Lower lobe of right lung (tissue), 2 donors: Measurements from ENCODE around the gene VAMP8. TPM values are rescaled to one million over a fixed set of nuclear protein-coding genes. Genes with fewer than 3 reads are reported as not detected.

ENCODE experiments used
- ATAC-seq, 2 donors: fragments of 200-7000 bp; cut with Tn5 transposase; one replicate each; pipeline ENCODE4 v1.9.1; 2020 to 2022; ENCODE audit warnings: mild to moderate bottlenecking in 2 of 2, moderate library complexity in 2 of 2
- DNase-seq: peaks from one replicate; pipeline ENCODE4 v3.0.0-alpha.2; 2020
- H3K27ac ChIP-seq: fragments of 200-600 bp; one replicate; pipeline ENCODE4 v1.8.0; 2022
- H3K27me3 ChIP-seq: fragments of 200-600 bp; one replicate; pipeline ENCODE4 v1.8.0; 2022; ENCODE audit warnings: low read depth
- H3K36me3 ChIP-seq: fragments of 200-600 bp; one replicate; pipeline ENCODE4 v1.8.0; 2022; ENCODE audit warnings: mild to moderate bottlenecking
- H3K4me1 ChIP-seq: fragments of 200-600 bp; one replicate; pipeline ENCODE4 v1.8.0; 2022
- H3K4me3 ChIP-seq: fragments of 200-600 bp; one replicate; pipeline ENCODE4 v1.8.0; 2022; ENCODE audit warnings: mild to moderate bottlenecking
- H3K9me3 ChIP-seq: fragments of 200-600 bp; one replicate; pipeline ENCODE4 v1.8.0; 2022
- intact Hi-C: fragments of 100-400 bp; cut with DNase I; formaldehyde crosslinking; loops from one replicate; pipeline ENCODE4 v1.11.0; 2022
- total RNA-seq: library from RNA; stranded (reverse); fragmentation: NEBNext Ultra II Directional; extraction: Animal tissue kit (Norgen Biotek cat#: 25700); gene quantifications from one replicate; pipeline ENCODE4 v1.2.1, GENCODE V29; 2021
- TF ChIP-seq, protein P1 (sequence below): fragments of 200-600 bp; IDR thresholded peaks from one replicate; pipeline ENCODE4 v1.8.0; 2022; ENCODE audit warnings: antibody characterized with exemption, mild to moderate bottlenecking
- donor health status: DM: no; HTN: yes; CAD: no; lungs with severe emphysema.

The VAMP8 gene
- total RNA-seq, 1 donor from 2014 or later = 272 TPM

- Histone ChIP-seq H3K36me3 (peaks cover 90% of the 10 kb centered on the region), H3K9me3 (no peaks in the 10 kb centered on the region)
- intact Hi-C loops = no loop called here
Measured at GRCh38 chr2:85545780-85546240, 31.6 kb upstream of the VAMP8 start.

DNA sequence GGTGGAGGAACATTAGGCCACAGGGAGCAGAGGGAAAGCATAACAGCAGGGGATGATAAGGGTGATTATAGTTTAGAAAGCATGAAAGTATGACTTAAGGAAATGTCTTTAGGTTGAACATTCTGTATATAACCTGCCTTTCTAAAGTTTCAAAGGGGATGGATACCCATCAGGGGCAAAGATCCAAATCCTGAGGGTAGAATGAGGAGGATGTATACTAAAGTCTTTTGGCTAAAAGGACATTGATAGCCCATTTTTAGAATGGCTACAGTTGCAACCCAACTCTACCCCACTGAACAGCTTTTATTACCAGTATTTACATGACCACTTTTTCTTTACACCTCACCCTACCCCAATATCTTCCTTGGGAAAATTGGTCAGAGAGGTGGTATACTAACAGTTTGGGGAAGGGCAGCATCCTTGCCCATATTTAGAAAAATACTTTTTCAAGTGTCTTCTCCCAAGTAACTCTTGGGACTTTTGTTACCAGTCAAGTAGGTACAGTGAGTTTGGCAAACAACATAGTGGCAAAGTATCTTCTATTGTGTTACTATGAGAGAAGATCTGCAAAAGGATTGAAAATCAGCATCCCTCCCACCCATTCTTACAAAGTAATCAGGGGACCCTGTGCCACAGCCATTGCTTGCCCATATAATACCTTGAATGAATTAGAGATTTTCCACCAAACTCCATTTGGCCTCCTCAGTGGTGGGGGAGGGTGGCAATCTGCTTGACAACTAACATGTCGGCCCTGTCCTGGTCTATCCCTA lies 30.1 kb upstream of the VAMP8 start:
- no peaks in the 10 kb centered on the region for H3K9me3 ChIP-seq
- H3K27ac ChIP-seq = no peak overlapping the region
- TF ChIP-seq, protein P1, sequence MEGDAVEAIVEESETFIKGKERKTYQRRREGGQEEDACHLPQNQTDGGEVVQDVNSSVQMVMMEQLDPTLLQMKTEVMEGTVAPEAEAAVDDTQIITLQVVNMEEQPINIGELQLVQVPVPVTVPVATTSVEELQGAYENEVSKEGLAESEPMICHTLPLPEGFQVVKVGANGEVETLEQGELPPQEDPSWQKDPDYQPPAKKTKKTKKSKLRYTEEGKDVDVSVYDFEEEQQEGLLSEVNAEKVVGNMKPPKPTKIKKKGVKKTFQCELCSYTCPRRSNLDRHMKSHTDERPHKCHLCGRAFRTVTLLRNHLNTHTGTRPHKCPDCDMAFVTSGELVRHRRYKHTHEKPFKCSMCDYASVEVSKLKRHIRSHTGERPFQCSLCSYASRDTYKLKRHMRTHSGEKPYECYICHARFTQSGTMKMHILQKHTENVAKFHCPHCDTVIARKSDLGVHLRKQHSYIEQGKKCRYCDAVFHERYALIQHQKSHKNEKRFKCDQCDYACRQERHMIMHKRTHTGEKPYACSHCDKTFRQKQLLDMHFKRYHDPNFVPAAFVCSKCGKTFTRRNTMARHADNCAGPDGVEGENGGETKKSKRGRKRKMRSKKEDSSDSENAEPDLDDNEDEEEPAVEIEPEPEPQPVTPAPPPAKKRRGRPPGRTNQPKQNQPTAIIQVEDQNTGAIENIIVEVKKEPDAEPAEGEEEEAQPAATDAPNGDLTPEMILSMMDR = no peak
- peaks cover 22% of the 10 kb centered on the region for H3K4me1 ChIP-seq
- DNase-seq = no peak
- no peaks in the 10 kb centered on the region for H3K27me3 ChIP-seq
- H3K4me3 ChIP-seq = no peak overlapping the region
- intact Hi-C loops = no loop called here
- no peak for ATAC-seq
- H3K36me3 ChIP-seq = peaks cover 90% of the 10 kb centered on the region

More at GRCh38 chr2:85545780-85546240, 31.6 kb upstream of the VAMP8 start:
- no peak for ATAC-seq
- H3K4me1 ChIP-seq = peaks cover 30% of the 10 kb centered on the region
- H3K27ac ChIP-seq = no peak overlapping the region
- no peaks in the 10 kb centered on the region for H3K27me3 ChIP-seq
- no peak for DNase-seq
- TF ChIP-seq, protein P1 = no peak
- no peak overlapping the region for H3K4me3 ChIP-seq

- ATAC-seq = no peak
- intact Hi-C loops = no loop called here
- no peak for DNase-seq
Measured at GRCh38 chr2:85547859-85548607, 29.4 kb upstream of the VAMP8 start.

DNA sequence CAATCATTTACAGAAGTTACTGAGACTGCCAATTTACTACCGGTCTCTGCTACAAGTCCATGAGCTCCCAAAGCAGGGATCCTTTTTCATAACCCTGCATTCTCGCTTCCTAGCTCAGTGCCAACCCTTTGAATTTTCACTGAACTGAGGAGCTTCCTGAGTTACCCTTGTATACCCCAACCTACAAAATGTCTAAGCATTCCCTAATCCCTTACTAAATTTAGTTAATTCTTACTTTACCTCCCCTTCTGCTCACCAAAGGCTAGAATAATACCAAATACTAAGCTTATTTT lies 28.8 kb upstream of the VAMP8 start:
- no peaks in the 10 kb centered on the region for H3K27me3 ChIP-seq
- H3K4me3 ChIP-seq = no peak overlapping the region
- intact Hi-C loops = no loop called here
- TF ChIP-seq, protein P1 = no peak
- ATAC-seq = no peak
- DNase-seq = no peak
- H3K36me3 ChIP-seq = peaks cover 90% of the 10 kb centered on the region
- H3K9me3 ChIP-seq = no peaks in the 10 kb centered on the region
- H3K27ac ChIP-seq = no peak overlapping the region
- peaks cover 12% of the 10 kb centered on the region for H3K4me1 ChIP-seq

More at GRCh38 chr2:85547859-85548607, 29.4 kb upstream of the VAMP8 start:
- Histone ChIP-seq H3K27ac (no peak overlapping the region), H3K4me1 (peaks cover 17% of the 10 kb centered on the region), H3K36me3 (peaks cover 90% of the 10 kb centered on the region), H3K4me3 (no peak overlapping the region), H3K27me3 (no peaks in the 10 kb centered on the region), H3K9me3 (no peaks in the 10 kb centered on the region)
- TF ChIP-seq, protein P1 = no peak

DNA sequence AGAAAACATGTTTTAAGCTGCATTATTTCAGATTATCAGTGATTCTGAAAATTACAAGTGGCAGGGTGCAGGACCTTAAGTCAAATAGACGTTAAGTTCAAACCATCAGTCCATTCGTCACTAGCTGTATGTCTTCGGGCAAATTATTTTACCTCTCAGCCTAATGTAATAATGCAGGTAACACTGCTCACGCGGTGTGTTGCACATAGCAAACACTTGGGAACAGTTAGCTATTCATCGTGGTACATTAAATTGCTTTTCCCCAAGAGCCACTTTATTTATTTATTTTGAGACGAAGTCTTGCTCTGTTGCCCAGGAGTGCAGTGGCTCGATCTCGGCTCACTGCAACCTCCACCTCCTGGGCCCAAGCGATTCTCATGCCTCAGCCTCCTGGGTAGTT lies 28.3 kb upstream of the VAMP8 start:
- Histone ChIP-seq H3K36me3 (peaks cover 90% of the 10 kb centered on the region), H3K27me3 (no peaks in the 10 kb centered on the region), H3K9me3 (no peaks in the 10 kb centered on the region), H3K27ac (no peak overlapping the region), H3K4me1 (peaks cover 9% of the 10 kb centered on the region), H3K4me3 (no peak overlapping the region)
- intact Hi-C loops = no loop called here
- ATAC-seq (no peak), DNase-seq (no peak)
- TF ChIP-seq, protein P1 = no peak
